Neural cell (in vitro differentiated cells): Measurements from ENCODE around the gene LDLRAD4. TPM values are rescaled to one million over a fixed set of nuclear protein-coding genes. Genes with fewer than 3 reads are reported as not detected.

Experiments used
- H2AFZ ChIP-seq: fragments of 200-600, 300-800 bp; sonication (generic), shearing (Covaris generic); 2 replicates; pipeline ENCODE4 v1.6.0; 2014; ENCODE audit warnings: low read depth, mild to moderate bottlenecking, antibody characterized with exemption, low read length, moderate library complexity
- H3F3A ChIP-seq: fragments of 200-600 bp; shearing (Covaris generic); 2 replicates; pipeline ENCODE4 v1.6.1; 2016; ENCODE audit warnings: mild to moderate bottlenecking, moderate library complexity, mixed read lengths, antibody characterized with exemption, low read length; ENCODE audit not compliant: insufficient read depth, poor library complexity, severe bottlenecking
- H3K27ac ChIP-seq: fragments of 200-600, 300-800 bp; sonication (generic), shearing (Covaris generic); 2 replicates; pipeline ENCODE4 v1.5.1; 2014; ENCODE audit warnings: mild to moderate bottlenecking, low read length, moderate library complexity
- H3K27me3 ChIP-seq: fragments of 300-800, 200-600 bp; sonication (generic), shearing (Covaris generic); 2 replicates; pipeline ENCODE4 v1.6.0; 2014; ENCODE audit warnings: mild to moderate bottlenecking, low read depth, low read length, moderate library complexity; ENCODE audit not compliant: insufficient read depth
- H3K36me3 ChIP-seq: fragments of 300-800, 200-600 bp; sonication (generic), shearing (Covaris generic); 2 replicates; pipeline ENCODE4 v1.5.1; 2014; ENCODE audit warnings: mild to moderate bottlenecking, antibody characterized with exemption, low read length, moderate library complexity; ENCODE audit not compliant: insufficient read depth
- H3K4me2 ChIP-seq: fragments of 300-800, 200-600 bp; sonication (generic), shearing (Covaris generic); 2 replicates; pipeline ENCODE4 v1.6.0; 2014; ENCODE audit warnings: mild to moderate bottlenecking, low read length
- H3K4me3 ChIP-seq: fragments of 300-800, 200-600 bp; sonication (generic), shearing (Covaris generic); 2 replicates; pipeline ENCODE4 v1.5.1; 2014; ENCODE audit warnings: mild to moderate bottlenecking, low read length, moderate library complexity
- H3K79me2 ChIP-seq: fragments of 200-600 bp; shearing (Covaris generic); replicated peaks from 2 replicates; pipeline ENCODE4 v1.6.0; 2014; ENCODE audit warnings: mild to moderate bottlenecking, low read length, moderate library complexity; ENCODE audit not compliant: insufficient read depth
- H3K9ac ChIP-seq: fragments of 300-800, 200-600 bp; sonication (generic), shearing (Covaris generic); 2 replicates; pipeline ENCODE4 v1.6.1; 2016; ENCODE audit warnings: mild to moderate bottlenecking, low read length, mixed read lengths
- H3K9me2 ChIP-seq: fragments of 200-600 bp; shearing (Covaris generic); 2 replicates; pipeline ENCODE4 v1.6.1; 2016; ENCODE audit warnings: mild to moderate bottlenecking, low read length, mixed read lengths; ENCODE audit not compliant: insufficient read depth
- H3K9me3 ChIP-seq: fragments of 200-600, 300-800 bp; sonication (generic), shearing (Covaris generic); 2 replicates; pipeline ENCODE4 v1.6.1; 2016; ENCODE audit warnings: mild to moderate bottlenecking, mixed run types, low read length, moderate library complexity, mixed read lengths
- H4K20me1 ChIP-seq: fragments of 200-600 bp; shearing (Covaris generic); 2 replicates; pipeline ENCODE4 v1.6.1; 2016; ENCODE audit warnings: mild to moderate bottlenecking, mixed run types; ENCODE audit not compliant: insufficient read depth
- EP300 ChIP-seq: fragments of 450-650 bp; conservative IDR thresholded peaks from 2 replicates; pipeline ENCODE4 v1.6.1; 2014; ENCODE audit warnings: antibody characterized with exemption, mild to moderate bottlenecking, moderate library complexity; ENCODE audit not compliant: poor library complexity, severe bottlenecking
- EZH2 ChIP-seq: fragments of 200-600, 300-800 bp; shearing (Covaris generic), sonication (generic); IDR thresholded peaks from 2 replicates; pipeline ENCODE4 v1.6.1; 2014; ENCODE audit warnings: antibody characterized with exemption, low read length, borderline replicate concordance, mild to moderate bottlenecking; ENCODE audit not compliant: insufficient read depth, poor library complexity, severe bottlenecking
- MXI1 ChIP-seq: fragments of 450-650 bp; conservative IDR thresholded peaks from 2 replicates; pipeline ENCODE4 v1.6.1; 2014; ENCODE audit warnings: antibody characterized with exemption, mild to moderate bottlenecking; ENCODE audit not compliant: poor library complexity, severe bottlenecking
- POLR2AphosphoS5 ChIP-seq: IDR thresholded peaks from 2 replicates; pipeline ENCODE4 v1.6.1; 2012
- RAD21 ChIP-seq: fragments of 450-650 bp; conservative IDR thresholded peaks from 2 replicates; pipeline ENCODE4 v1.6.1; 2014; ENCODE audit warnings: antibody characterized with exemption, mild to moderate bottlenecking, moderate library complexity
- SMC3 ChIP-seq: fragments of 450-650 bp; conservative IDR thresholded peaks from 2 replicates; pipeline ENCODE4 v1.6.1; 2014; ENCODE audit warnings: antibody characterized with exemption, mild to moderate bottlenecking, moderate library complexity; ENCODE audit not compliant: poor library complexity
- TAF1 ChIP-seq: IDR thresholded peaks from 2 replicates; pipeline ENCODE4 v1.6.1; 2012; ENCODE audit warnings: low read depth
- polyA plus RNA-seq: library from polyadenylated mRNA; depleted of rRNA; stranded (reverse); fragments of >200 nt; gene quantifications from 2 replicates; pipeline ENCODE4 v1.2.3, GENCODE V29; 2014
- TF ChIP-seq, protein P1 (sequence below): fragments of 450-650 bp; IDR thresholded peaks from 2 replicates; pipeline ENCODE4 v1.5.1; 2014; ENCODE audit warnings: antibody characterized with exemption, mild to moderate bottlenecking, moderate library complexity; ENCODE audit not compliant: poor library complexity, severe bottlenecking
- TF ChIP-seq, protein P2 (sequence below): IDR thresholded peaks from 2 replicates; pipeline ENCODE4 v1.6.1; 2012; ENCODE audit warnings: borderline replicate concordance

The LDLRAD4 gene
- polyA plus RNA-seq, 1 donor from 2014 or later, result 3.7 TPM

- Histone ChIP-seq H3K4me3 (no peak overlapping the region), H3K36me3 (no peaks in the 10 kb centered on the region), H3K9ac (no peak overlapping the region), H3K27ac (no peak overlapping the region), H3K9me2 (no peaks in the 10 kb centered on the region), H3K9me3 (no peaks in the 10 kb centered on the region), H3K27me3 (no peaks in the 10 kb centered on the region), H2AFZ (no peak overlapping the region), H3F3A (no peaks in the 10 kb centered on the region), H3K4me2 (no peak overlapping the region), H3K79me2 (no peaks in the 10 kb centered on the region), H4K20me1 (no peaks in the 10 kb centered on the region)
- no peak for TF ChIP-seq TAF1
- TF ChIP-seq, protein P1, sequence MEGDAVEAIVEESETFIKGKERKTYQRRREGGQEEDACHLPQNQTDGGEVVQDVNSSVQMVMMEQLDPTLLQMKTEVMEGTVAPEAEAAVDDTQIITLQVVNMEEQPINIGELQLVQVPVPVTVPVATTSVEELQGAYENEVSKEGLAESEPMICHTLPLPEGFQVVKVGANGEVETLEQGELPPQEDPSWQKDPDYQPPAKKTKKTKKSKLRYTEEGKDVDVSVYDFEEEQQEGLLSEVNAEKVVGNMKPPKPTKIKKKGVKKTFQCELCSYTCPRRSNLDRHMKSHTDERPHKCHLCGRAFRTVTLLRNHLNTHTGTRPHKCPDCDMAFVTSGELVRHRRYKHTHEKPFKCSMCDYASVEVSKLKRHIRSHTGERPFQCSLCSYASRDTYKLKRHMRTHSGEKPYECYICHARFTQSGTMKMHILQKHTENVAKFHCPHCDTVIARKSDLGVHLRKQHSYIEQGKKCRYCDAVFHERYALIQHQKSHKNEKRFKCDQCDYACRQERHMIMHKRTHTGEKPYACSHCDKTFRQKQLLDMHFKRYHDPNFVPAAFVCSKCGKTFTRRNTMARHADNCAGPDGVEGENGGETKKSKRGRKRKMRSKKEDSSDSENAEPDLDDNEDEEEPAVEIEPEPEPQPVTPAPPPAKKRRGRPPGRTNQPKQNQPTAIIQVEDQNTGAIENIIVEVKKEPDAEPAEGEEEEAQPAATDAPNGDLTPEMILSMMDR, result no peak
- no peak for TF ChIP-seq RAD21
- TF ChIP-seq POLR2AphosphoS5, result no peak
- TF ChIP-seq MXI1, result no peak
- TF ChIP-seq EP300, result no peak
- TF ChIP-seq SMC3, result no peak
- TF ChIP-seq EZH2, result no peak
- TF ChIP-seq, protein P2, sequence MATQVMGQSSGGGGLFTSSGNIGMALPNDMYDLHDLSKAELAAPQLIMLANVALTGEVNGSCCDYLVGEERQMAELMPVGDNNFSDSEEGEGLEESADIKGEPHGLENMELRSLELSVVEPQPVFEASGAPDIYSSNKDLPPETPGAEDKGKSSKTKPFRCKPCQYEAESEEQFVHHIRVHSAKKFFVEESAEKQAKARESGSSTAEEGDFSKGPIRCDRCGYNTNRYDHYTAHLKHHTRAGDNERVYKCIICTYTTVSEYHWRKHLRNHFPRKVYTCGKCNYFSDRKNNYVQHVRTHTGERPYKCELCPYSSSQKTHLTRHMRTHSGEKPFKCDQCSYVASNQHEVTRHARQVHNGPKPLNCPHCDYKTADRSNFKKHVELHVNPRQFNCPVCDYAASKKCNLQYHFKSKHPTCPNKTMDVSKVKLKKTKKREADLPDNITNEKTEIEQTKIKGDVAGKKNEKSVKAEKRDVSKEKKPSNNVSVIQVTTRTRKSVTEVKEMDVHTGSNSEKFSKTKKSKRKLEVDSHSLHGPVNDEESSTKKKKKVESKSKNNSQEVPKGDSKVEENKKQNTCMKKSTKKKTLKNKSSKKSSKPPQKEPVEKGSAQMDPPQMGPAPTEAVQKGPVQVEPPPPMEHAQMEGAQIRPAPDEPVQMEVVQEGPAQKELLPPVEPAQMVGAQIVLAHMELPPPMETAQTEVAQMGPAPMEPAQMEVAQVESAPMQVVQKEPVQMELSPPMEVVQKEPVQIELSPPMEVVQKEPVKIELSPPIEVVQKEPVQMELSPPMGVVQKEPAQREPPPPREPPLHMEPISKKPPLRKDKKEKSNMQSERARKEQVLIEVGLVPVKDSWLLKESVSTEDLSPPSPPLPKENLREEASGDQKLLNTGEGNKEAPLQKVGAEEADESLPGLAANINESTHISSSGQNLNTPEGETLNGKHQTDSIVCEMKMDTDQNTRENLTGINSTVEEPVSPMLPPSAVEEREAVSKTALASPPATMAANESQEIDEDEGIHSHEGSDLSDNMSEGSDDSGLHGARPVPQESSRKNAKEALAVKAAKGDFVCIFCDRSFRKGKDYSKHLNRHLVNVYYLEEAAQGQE, result no peak
Measured at GRCh38 chr18:13587001-13587400, 368.4 kb downstream of the LDLRAD4 start.

GRCh38 chr18:13587477-13587876, 368.9 kb downstream of the LDLRAD4 start:
- Histone ChIP-seq H3K9me3 (no peaks in the 10 kb centered on the region), H3F3A (no peaks in the 10 kb centered on the region), H3K79me2 (no peaks in the 10 kb centered on the region), H3K36me3 (no peaks in the 10 kb centered on the region), H3K4me3 (no peak overlapping the region), H3K9ac (no peak overlapping the region), H3K27me3 (no peaks in the 10 kb centered on the region), H4K20me1 (no peaks in the 10 kb centered on the region), H3K9me2 (no peaks in the 10 kb centered on the region), H3K27ac (no peak overlapping the region), H2AFZ (no peak overlapping the region), H3K4me2 (no peak overlapping the region)
- TF ChIP-seq TAF1 (no peak), POLR2AphosphoS5 (no peak), EP300 (no peak), RAD21 (no peak), EZH2 (no peak), SMC3 (no peak), MXI1 (no peak)
- TF ChIP-seq, protein P1, result no peak
- TF ChIP-seq, protein P2, result no peak
